ENCODE measurements around the gene EHF.

DNA sequence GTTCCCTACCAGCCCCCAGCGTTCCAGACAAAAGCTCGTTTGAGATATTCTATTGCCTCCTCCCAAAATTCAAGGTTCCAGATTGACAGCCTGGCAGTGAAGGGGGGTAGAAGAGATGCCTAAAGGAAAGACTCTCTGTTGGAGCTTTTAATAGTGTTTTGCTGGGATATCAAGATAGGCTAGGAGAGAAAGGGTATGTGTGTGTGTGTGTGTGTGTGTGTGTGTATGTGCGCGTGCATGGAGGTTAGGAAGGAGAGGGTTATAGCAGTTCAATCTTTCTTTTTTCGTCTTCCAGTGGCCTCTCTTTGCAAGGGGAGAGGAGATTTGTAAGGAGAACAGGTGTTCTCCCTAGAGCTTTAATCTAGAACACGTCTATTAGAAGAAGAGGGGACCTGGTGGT, 22.0 kb downstream of the EHF start:
- TF ChIP-seq, protein P1, sequence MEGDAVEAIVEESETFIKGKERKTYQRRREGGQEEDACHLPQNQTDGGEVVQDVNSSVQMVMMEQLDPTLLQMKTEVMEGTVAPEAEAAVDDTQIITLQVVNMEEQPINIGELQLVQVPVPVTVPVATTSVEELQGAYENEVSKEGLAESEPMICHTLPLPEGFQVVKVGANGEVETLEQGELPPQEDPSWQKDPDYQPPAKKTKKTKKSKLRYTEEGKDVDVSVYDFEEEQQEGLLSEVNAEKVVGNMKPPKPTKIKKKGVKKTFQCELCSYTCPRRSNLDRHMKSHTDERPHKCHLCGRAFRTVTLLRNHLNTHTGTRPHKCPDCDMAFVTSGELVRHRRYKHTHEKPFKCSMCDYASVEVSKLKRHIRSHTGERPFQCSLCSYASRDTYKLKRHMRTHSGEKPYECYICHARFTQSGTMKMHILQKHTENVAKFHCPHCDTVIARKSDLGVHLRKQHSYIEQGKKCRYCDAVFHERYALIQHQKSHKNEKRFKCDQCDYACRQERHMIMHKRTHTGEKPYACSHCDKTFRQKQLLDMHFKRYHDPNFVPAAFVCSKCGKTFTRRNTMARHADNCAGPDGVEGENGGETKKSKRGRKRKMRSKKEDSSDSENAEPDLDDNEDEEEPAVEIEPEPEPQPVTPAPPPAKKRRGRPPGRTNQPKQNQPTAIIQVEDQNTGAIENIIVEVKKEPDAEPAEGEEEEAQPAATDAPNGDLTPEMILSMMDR (IDR thresholded peaks at IDR 0.05; ENCODE audit: insufficient read depth, low read length, poor library complexity, severe bottlenecking): no peak
- no peak for TF ChIP-seq EZH2phosphoT487 (conservative IDR thresholded peaks at IDR 0.05; ENCODE audit: low read length)
